Uterus (tissue), 4 donors: Measurements from ENCODE around the gene ERMN. TPM values are rescaled to one million over a fixed set of nuclear protein-coding genes. Genes with fewer than 3 reads are reported as not detected.

ENCODE experiments used
- DNase-seq, 2 donors: peaks; one replicate each; pipeline ENCODE4 v3.0.0-alpha.2; 2019 to 2020
- H3K27ac ChIP-seq, 2 donors: fragments of 200-600 bp; sonication (generic); 1 replicate in 1 of 2; 2 replicates in 1 of 2; pipeline ENCODE4 v1.5.1; 2016 to 2018
- H3K27me3 ChIP-seq, 2 donors: fragments of 200-600 bp; sonication (generic); one replicate each; pipeline ENCODE4 v1.5.1; 2018 to 2019; ENCODE audit warnings: control low read depth in 1 of 2
- H3K36me3 ChIP-seq, 2 donors: fragments of 200-600 bp; sonication (generic); one replicate each; pipeline ENCODE4 v1.5.1; 2019; ENCODE audit warnings: control low read depth in 1 of 2
- H3K4me1 ChIP-seq, 2 donors: fragments of 200-600 bp; sonication (generic); one replicate each; pipeline ENCODE4 v1.5.1; 2018 to 2019; ENCODE audit warnings: control low read depth in 1 of 2
- H3K4me3 ChIP-seq, 2 donors: fragments of 200-600 bp; sonication (generic); 1 replicate in 1 of 2; 2 replicates in 1 of 2; pipeline ENCODE4 v1.5.1; 2018 to 2019; ENCODE audit warnings: mild to moderate bottlenecking in 1 of 2
- H3K9me3 ChIP-seq, 2 donors: fragments of 200-600 bp; sonication (generic); one replicate each; pipeline ENCODE4 v1.5.1; 2019; ENCODE audit warnings: control low read depth in 1 of 2
- POLR2A ChIP-seq, 2 donors: fragments of 450-650 bp; IDR thresholded peaks; one replicate each; pipeline ENCODE4 v1.6.1; 2016; ENCODE audit warnings: antibody characterized with exemption in 2 of 2, mild to moderate bottlenecking in 1 of 2, moderate library complexity in 1 of 2
- intact Hi-C: fragments of 100-400 bp; cut with DNase I; formaldehyde crosslinking; loops from one replicate; pipeline ENCODE4 v1.15.1; 2023; ENCODE audit warnings: low total_unique reads
- total RNA-seq, 4 donors: library from RNA; depleted of rRNA in 3 of 4; stranded (reverse); fragments of >200 nt in 3 of 4; gene quantifications; one replicate each; pipeline versions ENCODE4 v1.1.0 to v1.2.4, GENCODE V29; 2014 to 2023
- TF ChIP-seq, protein P1 (sequence below), 4 experiments: fragments of 200-600 bp in 2 of 4; fragments of 450-650 bp in 2 of 4; sonication (generic) in 2 of 4; IDR thresholded peaks; one replicate each; pipeline ENCODE4 v1.5.1; 2016 to 2019; ENCODE audit warnings: antibody characterized with exemption in 4 of 4, mild to moderate bottlenecking in 2 of 4, moderate library complexity in 1 of 4
- donor health status: DM: yes; HTN: yes; CAD: no.

ERMN gene
- total RNA-seq, 4 donors from 2014 or later = 0.12 TPM; not detected in 3

DNA sequence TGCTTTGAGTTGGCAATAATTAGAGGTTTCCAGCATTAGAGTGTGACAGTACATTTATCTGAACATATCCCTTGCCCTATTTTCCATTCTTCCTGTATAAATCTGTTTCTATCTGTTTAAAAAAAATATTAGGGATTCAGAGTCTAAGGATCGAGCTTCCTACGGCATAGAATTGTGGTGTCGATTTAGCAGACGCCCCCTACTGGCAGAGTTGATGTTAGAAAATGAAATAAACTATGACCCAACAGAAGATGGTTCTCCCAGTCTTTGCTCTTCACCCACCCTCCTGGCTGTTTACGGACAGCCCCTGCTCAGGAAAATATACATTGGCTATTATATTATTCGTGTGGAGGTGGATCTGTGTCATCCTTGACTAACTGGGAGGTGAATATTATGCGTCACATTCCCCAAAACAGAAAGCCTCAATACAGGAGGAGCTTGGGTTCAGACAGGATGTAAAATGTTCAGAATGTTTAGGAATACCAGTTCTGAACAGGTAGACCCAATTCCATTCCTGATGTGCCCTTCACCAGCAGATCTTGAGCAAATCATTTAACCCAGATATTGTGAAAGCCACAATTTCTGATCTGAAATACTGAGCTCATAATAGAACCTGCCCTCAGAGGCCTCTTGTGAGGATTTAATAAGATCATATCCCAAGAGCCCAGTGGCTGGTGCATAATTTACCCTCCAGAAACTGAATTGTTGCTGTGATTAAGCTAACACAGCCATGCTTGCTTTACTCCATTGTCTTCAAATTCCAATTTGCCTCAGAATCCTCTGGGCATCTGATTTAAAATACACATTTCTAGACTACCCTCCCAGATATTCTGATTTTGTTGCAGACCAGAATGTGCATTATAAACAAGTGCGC, 10.8 kb upstream of the ERMN start:
- Histone ChIP-seq H3K4me3 (no peak overlapping the region), H3K27ac (no peak overlapping the region), H3K4me1 (no peaks in the 10 kb centered on the region), H3K9me3 (no peaks in the 10 kb centered on the region), H3K36me3 (no peaks in the 10 kb centered on the region), H3K27me3 (no peaks in the 10 kb centered on the region)
- no peak for DNase-seq
- TF ChIP-seq, protein P1, sequence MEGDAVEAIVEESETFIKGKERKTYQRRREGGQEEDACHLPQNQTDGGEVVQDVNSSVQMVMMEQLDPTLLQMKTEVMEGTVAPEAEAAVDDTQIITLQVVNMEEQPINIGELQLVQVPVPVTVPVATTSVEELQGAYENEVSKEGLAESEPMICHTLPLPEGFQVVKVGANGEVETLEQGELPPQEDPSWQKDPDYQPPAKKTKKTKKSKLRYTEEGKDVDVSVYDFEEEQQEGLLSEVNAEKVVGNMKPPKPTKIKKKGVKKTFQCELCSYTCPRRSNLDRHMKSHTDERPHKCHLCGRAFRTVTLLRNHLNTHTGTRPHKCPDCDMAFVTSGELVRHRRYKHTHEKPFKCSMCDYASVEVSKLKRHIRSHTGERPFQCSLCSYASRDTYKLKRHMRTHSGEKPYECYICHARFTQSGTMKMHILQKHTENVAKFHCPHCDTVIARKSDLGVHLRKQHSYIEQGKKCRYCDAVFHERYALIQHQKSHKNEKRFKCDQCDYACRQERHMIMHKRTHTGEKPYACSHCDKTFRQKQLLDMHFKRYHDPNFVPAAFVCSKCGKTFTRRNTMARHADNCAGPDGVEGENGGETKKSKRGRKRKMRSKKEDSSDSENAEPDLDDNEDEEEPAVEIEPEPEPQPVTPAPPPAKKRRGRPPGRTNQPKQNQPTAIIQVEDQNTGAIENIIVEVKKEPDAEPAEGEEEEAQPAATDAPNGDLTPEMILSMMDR (IDR thresholded peaks at IDR 0.05) = peak in 2 of 4 experiments; percentile 29 to 30
- TF ChIP-seq POLR2A (IDR thresholded peaks at IDR 0.05) = no peak
- intact Hi-C loops = no loop called here

DNA sequence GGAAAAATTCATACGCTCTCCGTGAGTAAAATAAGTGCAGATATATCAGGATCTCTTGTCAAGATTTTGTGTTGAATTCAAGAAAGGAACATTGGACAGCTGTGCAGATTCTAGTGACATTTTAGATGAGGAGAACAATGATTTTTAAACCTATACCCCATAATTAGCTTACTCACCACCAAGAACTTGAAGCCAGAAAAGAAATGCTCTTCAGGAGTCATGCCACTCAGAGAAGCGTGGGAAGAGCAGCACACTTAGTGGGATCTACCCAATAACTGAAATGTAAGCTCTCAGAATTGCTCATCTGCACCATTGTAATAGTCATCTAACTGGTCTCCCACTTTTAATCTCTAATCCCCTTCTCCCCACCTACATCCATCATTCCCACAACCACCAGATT, 9.2 kb upstream of the ERMN start:
- Histone ChIP-seq H3K27ac (no peak overlapping the region), H3K27me3 (no peaks in the 10 kb centered on the region), H3K9me3 (no peaks in the 10 kb centered on the region), H3K4me3 (no peak overlapping the region), H3K36me3 (no peaks in the 10 kb centered on the region), H3K4me1 (no peaks in the 10 kb centered on the region)
- TF ChIP-seq, protein P1 (IDR thresholded peaks at IDR 0.05) = no peak
- no peak for TF ChIP-seq POLR2A (IDR thresholded peaks at IDR 0.05)
- DNase-seq = no peak
- intact Hi-C loops = no loop called here

DNA sequence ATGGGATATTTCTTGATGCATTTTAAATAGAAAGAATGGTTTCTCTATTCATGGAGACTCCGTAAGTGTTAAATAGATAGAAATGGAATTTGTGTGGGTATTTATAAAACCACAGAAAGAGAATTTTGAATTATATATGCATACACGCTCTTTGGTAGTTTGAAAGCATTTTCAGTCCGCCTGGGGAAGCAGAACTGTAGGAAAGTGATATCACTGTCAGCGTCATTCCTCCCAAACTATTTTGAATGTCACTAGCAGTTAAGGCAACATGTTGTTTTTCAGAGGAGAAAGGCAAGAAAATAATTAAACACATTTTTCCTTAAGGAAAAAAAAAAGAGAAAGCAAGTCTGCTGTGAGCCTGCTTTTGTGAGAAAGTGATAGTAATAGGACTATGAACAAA, 8.7 kb upstream of the ERMN start:
- Histone ChIP-seq H3K36me3 (no peaks in the 10 kb centered on the region), H3K9me3 (no peaks in the 10 kb centered on the region), H3K4me1 (no peaks in the 10 kb centered on the region), H3K27me3 (no peaks in the 10 kb centered on the region), H3K4me3 (no peak overlapping the region), H3K27ac (no peak overlapping the region)
- TF ChIP-seq, protein P1 (IDR thresholded peaks at IDR 0.05) = no peak
- TF ChIP-seq POLR2A (IDR thresholded peaks at IDR 0.05) = no peak
- intact Hi-C loops = no loop called here
- no peak for DNase-seq

DNA sequence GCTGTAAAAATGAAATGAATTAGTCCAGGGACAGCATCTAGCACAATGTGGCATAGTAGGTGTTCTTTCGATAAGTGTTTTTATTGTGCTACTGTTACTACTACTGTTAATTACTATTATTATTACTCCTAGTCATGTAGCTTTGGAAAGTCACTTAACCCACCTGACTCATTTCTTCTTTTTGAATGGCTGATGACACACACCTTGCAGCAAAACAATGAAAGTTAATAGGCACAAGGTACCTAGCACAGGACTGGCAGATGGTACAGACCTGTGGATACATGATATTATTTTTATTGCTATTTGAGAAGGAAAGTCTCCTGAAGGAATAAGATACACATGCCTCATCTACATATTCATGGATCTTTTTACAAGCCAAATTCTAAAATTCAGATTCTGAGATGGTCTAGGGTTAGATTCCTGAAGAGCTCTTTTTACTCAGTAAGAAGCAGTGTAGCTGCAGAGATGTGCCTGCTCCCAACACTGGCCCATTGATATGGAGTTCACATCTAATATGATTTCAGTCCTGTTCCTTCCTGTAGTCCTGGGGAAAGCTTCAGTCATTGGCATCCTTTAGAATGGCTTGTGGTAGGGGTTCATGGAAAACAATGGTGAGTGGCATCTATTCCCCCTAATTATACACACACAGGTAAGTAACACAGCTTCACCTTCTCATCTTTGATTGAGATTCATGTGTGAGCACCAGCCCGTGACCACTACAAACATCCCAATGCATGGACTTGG, 7.9 kb upstream of the ERMN start:
- DNase-seq = no peak
- H3K36me3 ChIP-seq = no peaks in the 10 kb centered on the region
- H3K27me3 ChIP-seq = no peaks in the 10 kb centered on the region
- intact Hi-C loops = no loop called here
- no peaks in the 10 kb centered on the region for H3K9me3 ChIP-seq
- H3K27ac ChIP-seq = no peak overlapping the region
- H3K4me1 ChIP-seq = no peaks in the 10 kb centered on the region
- no peak overlapping the region for H3K4me3 ChIP-seq
- TF ChIP-seq, protein P1 (IDR thresholded peaks at IDR 0.05) = no peak
- TF ChIP-seq POLR2A (IDR thresholded peaks at IDR 0.05) = no peak

DNA sequence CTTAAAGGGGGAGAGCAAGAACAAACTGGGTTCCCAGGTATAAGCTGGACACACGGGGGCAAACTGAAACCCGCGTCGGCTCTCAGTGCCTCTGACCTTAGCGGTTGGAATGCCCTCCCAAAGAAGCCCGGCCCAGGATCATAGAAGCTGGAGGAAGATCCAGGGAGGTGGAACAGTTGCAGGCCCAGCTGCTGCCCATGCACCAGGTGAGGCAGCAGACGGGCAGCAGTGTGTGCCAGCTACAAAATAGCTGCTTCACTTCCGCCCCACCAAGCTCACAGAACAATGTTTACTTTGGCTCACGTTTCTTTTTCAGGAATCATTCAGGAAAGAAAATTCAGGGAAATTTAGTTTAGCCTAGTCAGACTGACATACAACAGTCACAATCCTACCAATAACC, 3.9 kb upstream of the ERMN start:
- no peaks in the 10 kb centered on the region for H3K4me1 ChIP-seq
- TF ChIP-seq POLR2A (IDR thresholded peaks at IDR 0.05) = no peak
- TF ChIP-seq, protein P1 (IDR thresholded peaks at IDR 0.05) = no peak
- H3K36me3 ChIP-seq = no peaks in the 10 kb centered on the region
- no peaks in the 10 kb centered on the region for H3K9me3 ChIP-seq
- DNase-seq = no peak
- intact Hi-C loops = no loop called here
- H3K27me3 ChIP-seq = no peaks in the 10 kb centered on the region
- H3K4me3 ChIP-seq = no peak overlapping the region
- H3K27ac ChIP-seq = no peak overlapping the region
